Liver (tissue), 9 donors: ENCODE measurements around the gene KRTAP9-6. TPM values are rescaled to one million over a fixed set of nuclear protein-coding genes. Genes with fewer than 3 reads are reported as not detected.

Experiments
- DNase-seq: peaks from one replicate; pipeline ENCODE4 v3.0.0-alpha.2; 2017; ENCODE audit warnings: low spot score
- H3K27ac ChIP-seq, 2 donors: one replicate each; pipeline ENCODE4 v1.7.0; 2013; ENCODE audit warnings: inconsistent platforms in 2 of 2, low read length in 2 of 2, control low read depth in 1 of 2, low read depth in 1 of 2, mild to moderate bottlenecking in 1 of 2
- H3K27me3 ChIP-seq, 4 donors: one replicate each; pipeline versions ENCODE4 v1.6.1 to v1.7.0; 2013; ENCODE audit warnings: low read length in 3 of 4, inconsistent platforms in 1 of 4, mild to moderate bottlenecking in 1 of 4, moderate library complexity in 1 of 4; ENCODE audit not compliant: control insufficient read depth in 4 of 4, insufficient read depth in 4 of 4
- H3K36me3 ChIP-seq, 4 donors: one replicate each; pipeline versions ENCODE4 v1.6.1 to v1.7.0; 2013; ENCODE audit warnings: low read length in 3 of 4, mild to moderate bottlenecking in 3 of 4, low read depth in 1 of 4, moderate library complexity in 1 of 4; ENCODE audit not compliant: control insufficient read depth in 4 of 4, insufficient read depth in 3 of 4
- H3K4me1 ChIP-seq, 4 donors: one replicate each; pipeline versions ENCODE4 v1.6.1 to v1.7.0; 2013; ENCODE audit warnings: low read length in 3 of 4, mild to moderate bottlenecking in 3 of 4, moderate library complexity in 1 of 4; ENCODE audit not compliant: control insufficient read depth in 4 of 4, insufficient read depth in 4 of 4
- H3K4me3 ChIP-seq, 3 donors: one replicate each; pipeline versions ENCODE4 v1.6.1 to v1.7.0; 2013; ENCODE audit warnings: low read length in 3 of 3, control low read depth in 1 of 3, low read depth in 1 of 3, mild to moderate bottlenecking in 1 of 3
- H3K9ac ChIP-seq, 2 donors: one replicate each; pipeline ENCODE4 v1.7.0; 2013; ENCODE audit warnings: low read length in 2 of 2, mild to moderate bottlenecking in 2 of 2, moderate library complexity in 2 of 2, control low read depth in 1 of 2, low read depth in 1 of 2
- H3K9me3 ChIP-seq, 4 donors: one replicate each; pipeline versions ENCODE4 v1.6.1 to v1.7.0; 2013; ENCODE audit warnings: low read length in 3 of 4; ENCODE audit not compliant: control insufficient read depth in 4 of 4
- CTCF ChIP-seq: fragments of 150-350 bp; IDR thresholded peaks from 2 replicates; pipeline ENCODE4 v1.5.1; 2017; ENCODE audit warnings: improper control_type of control experiment, low read depth, low read length; ENCODE audit not compliant: missing input control
- EGR1 ChIP-seq, 2 donors: IDR thresholded peaks; 2 replicates each; pipeline ENCODE4 v1.6.1; 2016 to 2018; ENCODE audit warnings: antibody characterized with exemption in 2 of 2, low read depth in 2 of 2
- FOXA2 ChIP-seq: IDR thresholded peaks from 2 replicates; pipeline ENCODE4 v1.6.1; 2016; ENCODE audit warnings: antibody characterized with exemption
- GABPA ChIP-seq, 2 donors: IDR thresholded peaks in 1 of 2; conservative IDR thresholded peaks in 1 of 2; 2 replicates each; pipeline ENCODE4 v1.6.1; 2016; ENCODE audit warnings: antibody characterized with exemption in 2 of 2, mild to moderate bottlenecking in 1 of 2, moderate library complexity in 1 of 2
- HNF4A ChIP-seq, 2 donors: conservative IDR thresholded peaks; 2 replicates each; pipeline ENCODE4 v1.6.1; 2016; ENCODE audit warnings: antibody characterized with exemption in 2 of 2, mild to moderate bottlenecking in 2 of 2
- HNF4G ChIP-seq: IDR thresholded peaks from 2 replicates; pipeline ENCODE4 v1.6.1; 2016; ENCODE audit warnings: antibody characterized with exemption
- JUND ChIP-seq, 2 donors: IDR thresholded peaks; 2 replicates each; pipeline ENCODE4 v1.6.1; 2016; ENCODE audit warnings: antibody characterized with exemption in 2 of 2
- RXRA ChIP-seq, 2 donors: IDR thresholded peaks; 2 replicates each; pipeline ENCODE4 v1.6.1; 2017 to 2018; ENCODE audit warnings: antibody characterized with exemption in 2 of 2, mild to moderate bottlenecking in 1 of 2
- TAF1 ChIP-seq: conservative IDR thresholded peaks from 2 replicates; pipeline ENCODE4 v1.6.1; 2016; ENCODE audit warnings: antibody characterized with exemption, mild to moderate bottlenecking
- YY1 ChIP-seq: IDR thresholded peaks from 2 replicates; pipeline ENCODE4 v1.6.1; 2016; ENCODE audit warnings: antibody characterized with exemption, mild to moderate bottlenecking
- ZBTB33 ChIP-seq: IDR thresholded peaks from 2 replicates; pipeline ENCODE4 v1.6.1; 2016; ENCODE audit warnings: antibody characterized with exemption
- WGBS: extraction: QIAGEN DNeasy Blood & Tissue Kit; methylation state at CpG from one replicate; pipeline ENCODE4 v1.1.7; 2013; 5-methylcytosine and 5-hydroxymethylcytosine counted together
- polyA plus RNA-seq, 2 donors: library from polyadenylated mRNA; stranded (reverse) in 1 of 2; unstranded in 1 of 2; fragments of 200-250 nt in 1 of 2; fragments of >200 nt in 1 of 2; fragmentation: Nextera tagmentation in 1 of 2; extraction: Ambion mirVana in 1 of 2; gene quantifications; one replicate each; pipeline versions ENCODE4 v1.2.1 to v1.2.3, GENCODE V29; 2013 to 2015
- total RNA-seq, 2 donors: library from RNA; depleted of rRNA; stranded (reverse); fragments of >200 nt; gene quantifications; one replicate each; pipeline ENCODE4 v1.2.3, GENCODE V29; 2014
- TF ChIP-seq, protein P1 (sequence below): IDR thresholded peaks from 2 replicates; pipeline ENCODE4 v1.6.1; 2016; ENCODE audit warnings: antibody characterized with exemption, mild to moderate bottlenecking
- donor health status: healthy.
- donor health status: healthy.
- donor health status: healthy.
- donor health status: healthy.
- donor health status: healthy.

Gene KRTAP9-6, protein sequence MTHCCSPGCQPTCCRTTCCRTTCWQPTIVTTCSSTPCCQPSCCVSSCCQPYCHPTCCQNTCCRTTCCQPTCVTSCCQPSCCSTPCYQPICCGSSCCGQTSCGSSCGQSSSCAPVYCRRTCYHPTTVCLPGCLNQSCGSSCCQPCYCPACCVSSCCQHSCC
- total RNA-seq (not detected), polyA plus RNA-seq (not detected)

GRCh38 chr17:41265078-41265477, at the start of gene KRTAP9-6:
TSS of gene KRTAP9-6 (plus strand) at chr17:41265378. CDS start at chr17:41265378, 0 bp downstream.
- no peak within 1 kb of the TSS for H3K4me3 ChIP-seq
- 38% methylated on average over 2 of the region's 2 CpGs for WGBS
- DNase-seq: no peak
- no peak within 1 kb of the TSS for H3K27ac ChIP-seq
- no peak within 1 kb of the TSS for H3K9ac ChIP-seq
- peaks cover 0 to 8% (median 0%) of the 10 kb centered on the region in 4 donors for H3K27me3 ChIP-seq
- H3K36me3 ChIP-seq: no peaks in the 10 kb centered on the region
- H3K4me1 ChIP-seq: no peaks in the 10 kb centered on the region
- no peak for TF ChIP-seq TAF1
- TF ChIP-seq YY1: no peak
- TF ChIP-seq HNF4G: no peak
- no peak for TF ChIP-seq CTCF
- TF ChIP-seq JUND (IDR thresholded peaks at IDR 0.05): no peak
- no peak for TF ChIP-seq ZBTB33
- no peaks in the 10 kb centered on the region for H3K9me3 ChIP-seq

GRCh38 chr17:41215681-41216080, 49.5 kb upstream of the KRTAP9-6 start:
- 61% methylated on average over 1 of the region's 1 CpG for WGBS
- Histone ChIP-seq H3K9ac (no peak overlapping the region), H3K36me3 (no peaks in the 10 kb centered on the region), H3K9me3 (no peaks in the 10 kb centered on the region), H3K27me3 (peaks cover 0 to 3% (median 0%) of the 10 kb centered on the region in 4 donors), H3K27ac (no peak overlapping the region), H3K4me3 (no peak overlapping the region), H3K4me1 (no peaks in the 10 kb centered on the region)
- no peak for DNase-seq
- no peak for TF ChIP-seq CTCF
- TF ChIP-seq GABPA (IDR thresholded peaks at IDR 0.05 in 1 of 2, conservative IDR thresholded peaks at IDR 0.05 in 1 of 2): no peak
- no peak for TF ChIP-seq HNF4A (conservative IDR thresholded peaks at IDR 0.05)
- TF ChIP-seq RXRA (IDR thresholded peaks at IDR 0.05): no peak
- no peak for TF ChIP-seq FOXA2
- TF ChIP-seq, protein P1, sequence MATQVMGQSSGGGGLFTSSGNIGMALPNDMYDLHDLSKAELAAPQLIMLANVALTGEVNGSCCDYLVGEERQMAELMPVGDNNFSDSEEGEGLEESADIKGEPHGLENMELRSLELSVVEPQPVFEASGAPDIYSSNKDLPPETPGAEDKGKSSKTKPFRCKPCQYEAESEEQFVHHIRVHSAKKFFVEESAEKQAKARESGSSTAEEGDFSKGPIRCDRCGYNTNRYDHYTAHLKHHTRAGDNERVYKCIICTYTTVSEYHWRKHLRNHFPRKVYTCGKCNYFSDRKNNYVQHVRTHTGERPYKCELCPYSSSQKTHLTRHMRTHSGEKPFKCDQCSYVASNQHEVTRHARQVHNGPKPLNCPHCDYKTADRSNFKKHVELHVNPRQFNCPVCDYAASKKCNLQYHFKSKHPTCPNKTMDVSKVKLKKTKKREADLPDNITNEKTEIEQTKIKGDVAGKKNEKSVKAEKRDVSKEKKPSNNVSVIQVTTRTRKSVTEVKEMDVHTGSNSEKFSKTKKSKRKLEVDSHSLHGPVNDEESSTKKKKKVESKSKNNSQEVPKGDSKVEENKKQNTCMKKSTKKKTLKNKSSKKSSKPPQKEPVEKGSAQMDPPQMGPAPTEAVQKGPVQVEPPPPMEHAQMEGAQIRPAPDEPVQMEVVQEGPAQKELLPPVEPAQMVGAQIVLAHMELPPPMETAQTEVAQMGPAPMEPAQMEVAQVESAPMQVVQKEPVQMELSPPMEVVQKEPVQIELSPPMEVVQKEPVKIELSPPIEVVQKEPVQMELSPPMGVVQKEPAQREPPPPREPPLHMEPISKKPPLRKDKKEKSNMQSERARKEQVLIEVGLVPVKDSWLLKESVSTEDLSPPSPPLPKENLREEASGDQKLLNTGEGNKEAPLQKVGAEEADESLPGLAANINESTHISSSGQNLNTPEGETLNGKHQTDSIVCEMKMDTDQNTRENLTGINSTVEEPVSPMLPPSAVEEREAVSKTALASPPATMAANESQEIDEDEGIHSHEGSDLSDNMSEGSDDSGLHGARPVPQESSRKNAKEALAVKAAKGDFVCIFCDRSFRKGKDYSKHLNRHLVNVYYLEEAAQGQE: no peak
- no peak for TF ChIP-seq EGR1 (IDR thresholded peaks at IDR 0.05; ENCODE audit: low read depth in 2 of 2)
